H9 (cell line): Measurements from ENCODE around the gene TDRD7. TPM values are rescaled to one million over a fixed set of nuclear protein-coding genes. Genes with fewer than 3 reads are reported as not detected.

Experiments
- DNase-seq: peaks from one replicate; pipeline ENCODE4 v3.0.0-alpha.2; 2017
- H2AFZ ChIP-seq: one replicate; pipeline ENCODE4 v1.6.1; 2013; ENCODE audit warnings: mild to moderate bottlenecking, low read length, control low read depth, moderate library complexity
- H2AK5ac ChIP-seq: 2 replicates; pipeline ENCODE4 v1.6.1; 2013; ENCODE audit warnings: low read length, control low read depth, mixed read lengths; ENCODE audit not compliant: insufficient read length
- H2BK120ac ChIP-seq: one replicate; pipeline ENCODE4 v1.6.1; 2013; ENCODE audit warnings: low read depth, mild to moderate bottlenecking, low read length, control low read depth, inconsistent platforms; ENCODE audit not compliant: poor library complexity, severe bottlenecking
- H2BK12ac ChIP-seq: 2 replicates; pipeline ENCODE4 v1.6.1; 2013; ENCODE audit warnings: low read length, control low read depth, mixed read lengths, low read depth; ENCODE audit not compliant: insufficient read length
- H2BK15ac ChIP-seq: 2 replicates; pipeline ENCODE4 v1.6.1; 2013; ENCODE audit warnings: low read depth, low read length, control low read depth
- H2BK20ac ChIP-seq: one replicate; pipeline ENCODE4 v1.6.1; 2013; ENCODE audit warnings: low read depth, mild to moderate bottlenecking, low read length, control low read depth, inconsistent platforms; ENCODE audit not compliant: poor library complexity, severe bottlenecking
- H2BK5ac ChIP-seq: 2 replicates; pipeline ENCODE4 v1.6.1; 2013; ENCODE audit warnings: low read length, control low read depth, mixed read lengths; ENCODE audit not compliant: insufficient read length
- H3K14ac ChIP-seq: 2 replicates; pipeline ENCODE4 v1.6.1; 2013; ENCODE audit warnings: low read length, control low read depth; ENCODE audit not compliant: insufficient read depth
- H3K18ac ChIP-seq: 2 replicates; pipeline ENCODE4 v1.6.1; 2013; ENCODE audit warnings: low read depth, mild to moderate bottlenecking, mixed read lengths, low read length, control low read depth; ENCODE audit not compliant: insufficient read length
- H3K23ac ChIP-seq: 2 replicates; pipeline ENCODE4 v1.6.1; 2013; ENCODE audit warnings: low read length, control low read depth, mixed read lengths, low read depth; ENCODE audit not compliant: insufficient read length
- H3K23me2 ChIP-seq: 2 replicates; pipeline ENCODE4 v1.6.1; 2013; ENCODE audit warnings: low read depth, mild to moderate bottlenecking, mixed read lengths, low read length, control low read depth; ENCODE audit not compliant: insufficient read length, poor library complexity, severe bottlenecking
- H3K27ac ChIP-seq: 2 replicates; pipeline ENCODE4 v1.5.1; 2013; ENCODE audit warnings: low read length, control low read depth, mixed read lengths, low read depth; ENCODE audit not compliant: insufficient read length
- H3K27me3 ChIP-seq: 2 replicates; pipeline ENCODE4 v1.6.1; 2013; ENCODE audit warnings: low read length, control low read depth, inconsistent platforms; ENCODE audit not compliant: insufficient read depth
- H3K4ac ChIP-seq: 2 replicates; pipeline ENCODE4 v1.6.1; 2013; ENCODE audit warnings: low read depth, mild to moderate bottlenecking, control low read depth, inconsistent platforms, low read length, moderate library complexity
- H3K4me1 ChIP-seq: 2 replicates; pipeline ENCODE4 v1.6.1; 2013; ENCODE audit warnings: low read length, control low read depth, inconsistent platforms; ENCODE audit not compliant: insufficient read depth
- H3K4me2 ChIP-seq: 2 replicates; pipeline ENCODE4 v1.6.1; 2013; ENCODE audit warnings: low read length, control low read depth, mixed read lengths; ENCODE audit not compliant: insufficient read length, insufficient read depth
- H3K56ac ChIP-seq: 2 replicates; pipeline ENCODE4 v1.6.1; 2013; ENCODE audit warnings: low read depth, mild to moderate bottlenecking, mixed read lengths, low read length, control low read depth; ENCODE audit not compliant: insufficient read length
- H3K79me1 ChIP-seq: 2 replicates; pipeline ENCODE4 v1.6.1; 2013; ENCODE audit warnings: low read depth, mild to moderate bottlenecking, moderate library complexity, low read length, control low read depth, inconsistent platforms; ENCODE audit not compliant: insufficient read depth, poor library complexity, severe bottlenecking
- H3K79me2 ChIP-seq: 2 replicates; pipeline ENCODE4 v1.6.1; 2013; ENCODE audit warnings: low read length, control low read depth, inconsistent platforms; ENCODE audit not compliant: insufficient read depth
- H3K9ac ChIP-seq: 2 replicates; pipeline ENCODE4 v1.6.1; 2013; ENCODE audit warnings: low read length, control low read depth, mixed read lengths; ENCODE audit not compliant: insufficient read length; ENCODE audit errors: extremely low read depth
- H3K9me3 ChIP-seq: one replicate; pipeline ENCODE4 v1.6.1; 2013; ENCODE audit warnings: low read depth, low read length, inconsistent platforms; ENCODE audit not compliant: control insufficient read depth
- H3T11ph ChIP-seq: one replicate; pipeline ENCODE4 v1.6.1; 2013; ENCODE audit warnings: mild to moderate bottlenecking, low read length, control low read depth, inconsistent platforms
- H4K20me1 ChIP-seq: one replicate; pipeline ENCODE4 v1.6.1; 2013; ENCODE audit not compliant: control insufficient read depth, insufficient read length, insufficient read depth
- H4K5ac ChIP-seq: 2 replicates; pipeline ENCODE4 v1.6.1; 2013; ENCODE audit warnings: low read depth, mild to moderate bottlenecking, mixed read lengths, low read length, control low read depth; ENCODE audit not compliant: insufficient read length
- H4K8ac ChIP-seq: replicated peaks from 2 replicates; pipeline ENCODE4 v1.6.1; 2013; ENCODE audit warnings: low read length, control low read depth, mixed read lengths, low read depth; ENCODE audit not compliant: insufficient read length
- H4K91ac ChIP-seq: 2 replicates; pipeline ENCODE4 v1.6.1; 2013; ENCODE audit warnings: low read depth, mild to moderate bottlenecking, moderate library complexity, mixed read lengths, low read length, control low read depth; ENCODE audit not compliant: insufficient read length
- H3K27ac Mint-ChIP-seq, 3 experiments: 2 replicates in 2 of 3; 3 replicates in 1 of 3; pipeline ENCODE4 v1.8.0; 2020 to 2021; ENCODE audit warnings: mixed read lengths in 3 of 3, mild to moderate bottlenecking in 1 of 3, moderate library complexity in 1 of 3
- H3K27me3 Mint-ChIP-seq: 2 replicates; pipeline ENCODE4 v1.8.0; 2021; ENCODE audit warnings: low read depth, mild to moderate bottlenecking, moderate library complexity, mixed read lengths
- H3K36me3 Mint-ChIP-seq, 3 experiments: 2 replicates in 2 of 3; 3 replicates in 1 of 3; pipeline ENCODE4 v1.8.0; 2020 to 2021; ENCODE audit warnings: low read depth in 3 of 3, mixed read lengths in 3 of 3; ENCODE audit not compliant: insufficient read depth in 1 of 3
- H3K4me1 Mint-ChIP-seq, 2 experiments: 2 replicates each; pipeline ENCODE4 v1.8.0; 2020; ENCODE audit warnings: mixed read lengths in 2 of 2
- H3K4me3 Mint-ChIP-seq, 2 experiments: 2 replicates in 1 of 2; 3 replicates in 1 of 2; pipeline ENCODE4 v1.8.0; 2020 to 2021; ENCODE audit warnings: mild to moderate bottlenecking in 2 of 2, mixed read lengths in 2 of 2, moderate library complexity in 1 of 2
- H3K9me3 Mint-ChIP-seq, 2 experiments: 2 replicates in 1 of 2; 3 replicates in 1 of 2; pipeline ENCODE4 v1.8.0; 2020; ENCODE audit warnings: mild to moderate bottlenecking in 2 of 2, mixed read lengths in 2 of 2, moderate library complexity in 1 of 2
- CTCF ChIP-seq: fragments of 200-600 bp; sonication (generic); conservative IDR thresholded peaks from 3 replicates; pipeline ENCODE4 v1.8.0; 2021; ENCODE audit warnings: antibody characterized with exemption, mild to moderate bottlenecking
- WGBS: extraction: QIAGEN DNeasy Blood & Tissue Kit; methylation state at CpG from one replicate; pipeline ENCODE4 v1.1.7; 2013; ENCODE audit warnings: missing lambda C conversion rate, low lambda C conversion rate, mixed read lengths; ENCODE audit not compliant: insufficient read length; ENCODE audit errors: extremely low coverage; 5-methylcytosine and 5-hydroxymethylcytosine counted together
- total RNA-seq: library from RNA; stranded (reverse); gene quantifications from 2 replicates; pipeline ENCODE4 v1.2.1, GENCODE V29; 2021

Gene TDRD7
- total RNA-seq, 1 experiment from 2014 or later, result 5.1 TPM

- Histone ChIP-seq H3K4me1 (no peaks in the 10 kb centered on the region; the same call in 1 of the 2 replicates), H3K23ac (no peak overlapping the region), H3K4ac (no peak overlapping the region), H2BK5ac (no peak overlapping the region), H3K9ac (no peak overlapping the region), H2BK20ac (no peak overlapping the region), H2AK5ac (no peak overlapping the region), H3K79me2 (no peaks in the 10 kb centered on the region), H3K18ac (no peak overlapping the region), H2BK12ac (no peak overlapping the region), H3K27me3 (no peaks in the 10 kb centered on the region), H3K9me3 (no peaks in the 10 kb centered on the region), H3K79me1 (no peaks in the 10 kb centered on the region), H3T11ph (no peak overlapping the region), H2BK120ac (no peak overlapping the region), H3K4me2 (no peak overlapping the region), H3K23me2 (no peaks in the 10 kb centered on the region), H3K56ac (no peak overlapping the region), H2AFZ (no peak overlapping the region), H4K20me1 (no peaks in the 10 kb centered on the region), H4K91ac (no peak overlapping the region), H2BK15ac (no peak overlapping the region), H3K14ac (no peak overlapping the region), H4K5ac (no peak overlapping the region), H3K27ac (no peak overlapping the region), H4K8ac (no peak overlapping the region)
- no peak overlapping the region for H3K4me3 Mint-ChIP-seq
- H3K27ac Mint-ChIP-seq, result no peak overlapping the region
- peaks cover 7% of the 10 kb centered on the region for H3K27me3 Mint-ChIP-seq
- H3K4me1 Mint-ChIP-seq, result peaks cover 5% of the 10 kb centered on the region in 2 experiments
- no peaks in the 10 kb centered on the region for H3K36me3 Mint-ChIP-seq
- peaks cover 0 to 3% of the 10 kb centered on the region in 2 experiments; a peak in 1 of 5 replicates for H3K9me3 Mint-ChIP-seq
- no peak for TF ChIP-seq CTCF
- no peak for DNase-seq
- whole genome bisulfite sequencing, result no CpG with 5 or more reads among the region's 1 CpG
Observed at GRCh38 chr9:97397220-97397619, 14.7 kb upstream of the TDRD7 start.
